Stimulated activated naive B cell treated with anti-CD40 and anti-IgM and Interleukin-4, amounts not matched to agents 10 μg/mL and 1 μg/mL and 100 μg/mL, for 72 hours (primary cell): Measurements from ENCODE around the gene GNG8.

Experiments
- ATAC-seq, 2 donors: fragments of 150-1000 bp; cut with Tn5 transposase; replicated peaks; 2 replicates each; pipeline ENCODE4 v1.10.0; 2021; ENCODE audit warnings: moderate library complexity in 1 of 2
- DNase-seq: peaks from one replicate; pipeline ENCODE4 v3.0.0; 2021
- H3K27ac Mint-ChIP-seq: one replicate; pipeline ENCODE4 v1.8.0; 2022; ENCODE audit warnings: mild to moderate bottlenecking, mixed read lengths
- H3K27me3 Mint-ChIP-seq, 2 donors: one replicate each; pipeline ENCODE4 v1.8.0; 2022; ENCODE audit warnings: mixed read lengths in 2 of 2
- H3K36me3 Mint-ChIP-seq, 2 donors: one replicate each; pipeline ENCODE4 v1.8.0; 2022; ENCODE audit warnings: mixed read lengths in 2 of 2, mild to moderate bottlenecking in 1 of 2
- H3K4me1 Mint-ChIP-seq, 2 donors: one replicate each; pipeline ENCODE4 v1.8.0; 2022; ENCODE audit warnings: mixed read lengths in 2 of 2, mild to moderate bottlenecking in 1 of 2
- H3K4me3 Mint-ChIP-seq, 2 donors: one replicate each; pipeline ENCODE4 v1.8.0; 2022; ENCODE audit warnings: mild to moderate bottlenecking in 2 of 2, mixed read lengths in 2 of 2, moderate library complexity in 1 of 2
- H3K9me3 Mint-ChIP-seq, 2 donors: one replicate each; pipeline ENCODE4 v1.8.0; 2022; ENCODE audit warnings: mixed read lengths in 2 of 2, mild to moderate bottlenecking in 1 of 2

The GNG8 gene

GRCh38 chr19:46656541-46656940 lies 20.5 kb upstream of the GNG8 start:
- no peak for ATAC-seq
- Mint-ChIP-seq H3K27ac (no peak overlapping the region), H3K4me1 (peaks cover 18 to 25% of the 10 kb centered on the region in 2 donors), H3K9me3 (no peaks in the 10 kb centered on the region), H3K36me3 (peaks cover 11 to 28% of the 10 kb centered on the region in 2 donors), H3K4me3 (no peak overlapping the region), H3K27me3 (peaks cover 32 to 53% of the 10 kb centered on the region in 2 donors)
- no peak for DNase-seq

- peaks cover 15 to 38% of the 10 kb centered on the region in 2 donors for H3K36me3 Mint-ChIP-seq
- no peaks in the 10 kb centered on the region for H3K9me3 Mint-ChIP-seq
- peaks cover 15 to 32% of the 10 kb centered on the region in 2 donors for H3K4me1 Mint-ChIP-seq
- no peak for ATAC-seq
- no peak overlapping the region for H3K4me3 Mint-ChIP-seq
- DNase-seq: no peak
- no peak overlapping the region for H3K27ac Mint-ChIP-seq
- peaks cover 44 to 67% of the 10 kb centered on the region in 2 donors for H3K27me3 Mint-ChIP-seq
Measured at GRCh38 chr19:46654621-46655152, 18.7 kb upstream of the GNG8 start.

- ATAC-seq: no peak
- Mint-ChIP-seq H3K27me3 (peaks cover 46 to 76% of the 10 kb centered on the region in 2 donors), H3K27ac (no peak overlapping the region)
Measured at GRCh38 chr19:46650445-46650844, 14.4 kb upstream of the GNG8 start.

GRCh38 chr19:46648961-46649960 lies 13.3 kb upstream of the GNG8 start:
- peaks cover 5 to 7% of the 10 kb centered on the region in 2 donors for H3K9me3 Mint-ChIP-seq
- H3K36me3 Mint-ChIP-seq: peaks cover 19 to 36% of the 10 kb centered on the region in 2 donors
- peaks cover 42 to 69% of the 10 kb centered on the region in 2 donors for H3K27me3 Mint-ChIP-seq
- DNase-seq (no peak), ATAC-seq (no peak)
- H3K4me1 Mint-ChIP-seq: peaks cover 5 to 20% of the 10 kb centered on the region in 2 donors
- no peak overlapping the region for H3K4me3 Mint-ChIP-seq
- no peak overlapping the region for H3K27ac Mint-ChIP-seq

More at GRCh38 chr19:46650445-46650844, 14.4 kb upstream of the GNG8 start:
- Mint-ChIP-seq H3K9me3 (peaks cover 5 to 7% of the 10 kb centered on the region in 2 donors), H3K4me1 (peaks cover 8 to 26% of the 10 kb centered on the region in 2 donors), H3K36me3 (peaks cover 19 to 41% of the 10 kb centered on the region in 2 donors), H3K4me3 (no peak overlapping the region)
- no peak for DNase-seq

- Mint-ChIP-seq H3K27ac (peak overlapping the region; percentile 71), H3K27me3 (peaks cover 37 to 60% of the 10 kb centered on the region in 2 donors), H3K4me3 (peak overlapping the region; percentile 8 to 61), H3K36me3 (peaks cover 19 to 32% of the 10 kb centered on the region in 2 donors), H3K9me3 (peaks cover 5 to 7% of the 10 kb centered on the region in 2 donors), H3K4me1 (peaks cover 5 to 20% of the 10 kb centered on the region in 2 donors)
- no peak for DNase-seq
- peak; percentile 53 to 57 for ATAC-seq
Measured at GRCh38 chr19:46648060-46648960, 12.3 kb upstream of the GNG8 start.

GRCh38 chr19:46646402-46646801 lies 10.4 kb upstream of the GNG8 start:
- H3K36me3 Mint-ChIP-seq: peaks cover 12 to 23% of the 10 kb centered on the region in 2 donors
- no peak for DNase-seq

GRCh38 chr19:46644720-46645119 lies 8.7 kb upstream of the GNG8 start:
- H3K4me3 Mint-ChIP-seq: no peak overlapping the region
- H3K4me1 Mint-ChIP-seq: peaks cover 5 to 9% of the 10 kb centered on the region in 2 donors
- H3K27me3 Mint-ChIP-seq: peaks cover 24 to 34% of the 10 kb centered on the region in 2 donors
- H3K9me3 Mint-ChIP-seq: peaks cover 5 to 7% of the 10 kb centered on the region in 2 donors
- ATAC-seq: no peak
- no peak overlapping the region for H3K27ac Mint-ChIP-seq
- no peak for DNase-seq
- H3K36me3 Mint-ChIP-seq: peaks cover 7 to 15% of the 10 kb centered on the region in 2 donors

More at GRCh38 chr19:46646402-46646801, 10.4 kb upstream of the GNG8 start:
- peaks cover 5 to 7% of the 10 kb centered on the region in 2 donors for H3K9me3 Mint-ChIP-seq
- H3K4me3 Mint-ChIP-seq: no peak overlapping the region
- peaks cover 5 to 20% of the 10 kb centered on the region in 2 donors for H3K4me1 Mint-ChIP-seq
- H3K27ac Mint-ChIP-seq: no peak overlapping the region
- H3K27me3 Mint-ChIP-seq: peaks cover 33 to 45% of the 10 kb centered on the region in 2 donors
- ATAC-seq: no peak

GRCh38 chr19:46640656-46641055 lies 4.7 kb upstream of the GNG8 start:
- Mint-ChIP-seq H3K9me3 (peaks cover 0 to under 1% of the 10 kb centered on the region in 2 donors), H3K27ac (no peak overlapping the region), H3K36me3 (peaks cover 1 to 3% of the 10 kb centered on the region in 2 donors), H3K27me3 (peaks cover 8 to 12% of the 10 kb centered on the region in 2 donors), H3K4me1 (peaks cover 0 to 2% of the 10 kb centered on the region in 2 donors), H3K4me3 (peak overlapping the region; percentile 15 to 33)
- DNase-seq (no peak), ATAC-seq (no peak)

GRCh38 chr19:46639358-46640182 lies 3.6 kb upstream of the GNG8 start:
- Mint-ChIP-seq H3K27ac (no peak overlapping the region), H3K4me1 (peaks cover 6% of the 10 kb centered on the region in 2 donors), H3K36me3 (peaks cover 4 to 5% of the 10 kb centered on the region in 2 donors), H3K9me3 (no peaks in the 10 kb centered on the region), H3K4me3 (no peak overlapping the region), H3K27me3 (peaks cover 6 to 9% of the 10 kb centered on the region in 2 donors)
- ATAC-seq (peak; percentile 12 to 17), DNase-seq (no peak)

GRCh38 chr19:46637224-46637623 lies 1.2 kb upstream of the GNG8 start:
- Mint-ChIP-seq H3K4me3 (no peak overlapping the region), H3K4me1 (peaks cover 10 to 18% of the 10 kb centered on the region in 2 donors), H3K9me3 (no peaks in the 10 kb centered on the region), H3K27ac (no peak overlapping the region), H3K36me3 (peaks cover 12 to 17% of the 10 kb centered on the region in 2 donors), H3K27me3 (peaks cover 5 to 6% of the 10 kb centered on the region in 2 donors)
- no peak for ATAC-seq
- no peak for DNase-seq

- no peaks in the 10 kb centered on the region for H3K27me3 Mint-ChIP-seq
Measured at GRCh38 chr19:46634656-46635218, 1.3 kb downstream of the GNG8 start.

GRCh38 chr19:46634045-46634655 lies 1.9 kb downstream of the GNG8 start:
- Mint-ChIP-seq H3K27me3 (no peaks in the 10 kb centered on the region), H3K9me3 (no peaks in the 10 kb centered on the region), H3K27ac (peak overlapping the region; percentile 91), H3K4me3 (peak overlapping the region; percentile 94 to 98), H3K36me3 (peaks cover 22 to 25% of the 10 kb centered on the region in 2 donors), H3K4me1 (peaks cover 18 to 47% of the 10 kb centered on the region in 2 donors)
- peak; percentile 95 for DNase-seq
- peak; percentile 55 to 65 for ATAC-seq

More at GRCh38 chr19:46634656-46635218, 1.3 kb downstream of the GNG8 start:
- H3K36me3 Mint-ChIP-seq: peaks cover 22 to 24% of the 10 kb centered on the region in 2 donors
- ATAC-seq (peak; percentile 8 to 11), DNase-seq (no peak)
- H3K4me1 Mint-ChIP-seq: peaks cover 17 to 42% of the 10 kb centered on the region in 2 donors
- H3K27ac Mint-ChIP-seq: peak overlapping the region; percentile 82
- H3K9me3 Mint-ChIP-seq: no peaks in the 10 kb centered on the region
- peak overlapping the region; percentile 94 to 98 for H3K4me3 Mint-ChIP-seq
